PC-9 (cell line): ENCODE results near the gene ARID5B.

Source experiments
- CTCF ChIP-seq: fragments of 200-600 bp; sonication (generic); conservative IDR thresholded peaks from 2 replicates; pipeline ENCODE4 v1.6.1; 2017; ENCODE audit warnings: mixed run types, antibody characterized with exemption, mild to moderate bottlenecking, moderate library complexity
- EZH2 ChIP-seq: fragments of 200-600 bp; sonication (generic); IDR thresholded peaks from 2 replicates; pipeline ENCODE4 v1.8.0; 2017; ENCODE audit warnings: antibody characterized with exemption, low read depth

DNA sequence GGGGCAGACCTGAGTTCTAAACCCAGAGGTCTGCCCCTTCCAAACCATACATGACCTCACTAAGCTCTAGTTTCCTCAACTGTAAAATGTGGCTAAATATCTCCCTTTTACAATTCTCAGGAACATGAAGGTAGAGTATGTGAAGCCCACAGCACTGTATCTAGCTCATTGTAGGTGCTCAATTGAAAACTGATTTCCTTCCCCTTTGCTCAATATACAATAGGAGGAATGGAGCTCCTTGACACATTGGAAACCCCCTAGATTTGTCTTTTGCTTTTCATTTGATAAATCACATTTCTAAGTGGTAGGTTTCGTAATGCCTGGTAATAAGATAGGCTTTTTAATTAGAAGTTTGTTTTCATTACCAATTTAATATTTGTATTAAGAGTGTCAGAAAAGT, 153.3 kb downstream of the ARID5B start:
- TF ChIP-seq CTCF (no peak), EZH2 (no peak)
